ENCODE measurements around the gene HS6ST1. TPM values are rescaled to one million over a fixed set of nuclear protein-coding genes. Genes with fewer than 3 reads are reported as not detected.

The HS6ST1 gene
- total and polyA plus RNA-seq, 2 of the 4 experiments (the other 2 are of a cell fraction), result 29.9 to 36.9 TPM

GRCh38 chr2:128279786-128280157 lies 38.9 kb downstream of the HS6ST1 start:
- no peak overlapping the region for H2AK5ac ChIP-seq (ENCODE audit: low read depth, low read length)
- H3K9me1 ChIP-seq (ENCODE audit: insufficient read depth, low read length), result peaks cover 21% of the 10 kb centered on the region
- H3K9me3 ChIP-seq (ENCODE audit: control insufficient read depth, insufficient read depth, low read length), result no peaks in the 10 kb centered on the region
- H2AK9ac ChIP-seq (replicated peaks; ENCODE audit: low read depth, low read length, poor library complexity), result no peak overlapping the region
- H3K4ac ChIP-seq (ENCODE audit: low read depth, low read length), result no peak overlapping the region
- H3K27ac ChIP-seq (ENCODE audit: insufficient read depth, low read length), result no peak overlapping the region
- ChIA-PET POLR2A (ENCODE audit: unreplicated experiment) (no interaction called here), CTCF (no interaction called here)
- peaks cover 44 to 94% of the 10 kb centered on the region in 2 experiments for H3K79me1 ChIP-seq (ENCODE audit: low read depth in 1 of 2, low read length in 2 of 2)
- H4K20me1 ChIP-seq (ENCODE audit: insufficient read depth, low read length), result peaks cover 98% of the 10 kb centered on the region
- no peak overlapping the region for H3K23ac ChIP-seq (ENCODE audit: low read depth, low read length)
- WGBS, 2 experiments (ENCODE audit: extremely low coverage in 2 of 2, insufficient read length in 1 of 2), result 96% methylated on average over 3 of the region's 11 CpGs; no CpG with 5 or more reads in 1 of the 2 experiments
- H3K27me3 ChIP-seq (ENCODE audit: control insufficient read depth, insufficient read depth, low read length), result no peaks in the 10 kb centered on the region
- intact Hi-C loops (cut with micrococcal nuclease) (no loop called here), in situ Hi-C loops (cut with MboI; ENCODE audit: low sequenced_read_pairs) (no loop called here), dilution Hi-C loops (cut with HindIII; ENCODE audit: low sequenced_read_pairs, unreplicated experiment) (no loop called here)
- TF ChIP-seq FOS (IDR thresholded peaks at IDR 0.05; ENCODE audit: low read depth, low read length) (no peak), RFX5 (IDR thresholded peaks at IDR 0.05; ENCODE audit: low read depth, low read length) (no peak), RAD21 (IDR thresholded peaks at IDR 0.05; ENCODE audit: low read length) (no peak), MXI1 (IDR thresholded peaks at IDR 0.05; ENCODE audit: borderline replicate concordance, low read depth, low read length) (no peak), CHD1 (IDR thresholded peaks at IDR 0.05; ENCODE audit: low read depth, low read length) (no peak), MAZ (IDR thresholded peaks at IDR 0.05; ENCODE audit: borderline replicate concordance, low read depth, low read length) (no peak), ELK1 (IDR thresholded peaks at IDR 0.05; ENCODE audit: borderline replicate concordance, low read depth, low read length) (no peak), RCOR1 (IDR thresholded peaks at IDR 0.05; ENCODE audit: insufficient replicate concordance, low read length) (no peak), MAFK (IDR thresholded peaks at IDR 0.05; ENCODE audit: low read depth, low read length) (no peak)
- no peak for ATAC-seq (ENCODE audit: low read depth)
- no peak overlapping the region for H3K18ac ChIP-seq (ENCODE audit: low read depth, low read length)
- no peak overlapping the region for H2BK20ac ChIP-seq (ENCODE audit: low read depth, low read length)
- H3K56ac ChIP-seq (ENCODE audit: extremely low read depth, insufficient read depth, low read length), result no peak overlapping the region
- no TSS peak for BruUV-seq (replicated peaks)
- DNase-seq, result no peak
- no peak overlapping the region for H3K4me3 ChIP-seq (ENCODE audit: insufficient read depth, low read depth, low read length)
- H4K8ac ChIP-seq (ENCODE audit: low read depth in 2 of 2, low read length in 2 of 2), result no peak overlapping the region
- H3K4me1 ChIP-seq (ENCODE audit: control insufficient read depth, insufficient read depth, low read length), result peaks cover 20% of the 10 kb centered on the region
- no peak overlapping the region for H3K9ac ChIP-seq (ENCODE audit: low read depth, low read length)
- H3K36me3 ChIP-seq (ENCODE audit: control insufficient read depth, insufficient read depth, low read length), result peaks cover 59% of the 10 kb centered on the region
- no peak overlapping the region for H3K4me2 ChIP-seq (ENCODE audit: low read depth, low read length)
- H2BK120ac ChIP-seq (ENCODE audit: low read depth, low read length), result no peak overlapping the region
- no peak overlapping the region for H2BK5ac ChIP-seq (ENCODE audit: low read depth, low read length, poor library complexity, severe bottlenecking)
- H4K5ac ChIP-seq (ENCODE audit: low read depth, low read length), result no peak overlapping the region
- H4K91ac ChIP-seq (ENCODE audit: insufficient read depth, low read depth, low read length), result no peak overlapping the region
- no peak overlapping the region for H2AFZ ChIP-seq (replicated peaks; ENCODE audit: low read length, poor library complexity)
- no peak overlapping the region for H2BK15ac ChIP-seq (ENCODE audit: low read depth, low read length)
- H3K14ac ChIP-seq (replicated peaks; ENCODE audit: low read depth, low read length), result no peak overlapping the region

Measured in IMR-90 (cell line).